Measurements from ENCODE around the gene METTL22. TPM values are rescaled to one million over a fixed set of nuclear protein-coding genes. Genes with fewer than 3 reads are reported as not detected.

The METTL22 gene
- polyA plus RNA-seq, 1 of the 3 experiments (the other 2 are of a cell fraction), result 38.3 TPM

DNA sequence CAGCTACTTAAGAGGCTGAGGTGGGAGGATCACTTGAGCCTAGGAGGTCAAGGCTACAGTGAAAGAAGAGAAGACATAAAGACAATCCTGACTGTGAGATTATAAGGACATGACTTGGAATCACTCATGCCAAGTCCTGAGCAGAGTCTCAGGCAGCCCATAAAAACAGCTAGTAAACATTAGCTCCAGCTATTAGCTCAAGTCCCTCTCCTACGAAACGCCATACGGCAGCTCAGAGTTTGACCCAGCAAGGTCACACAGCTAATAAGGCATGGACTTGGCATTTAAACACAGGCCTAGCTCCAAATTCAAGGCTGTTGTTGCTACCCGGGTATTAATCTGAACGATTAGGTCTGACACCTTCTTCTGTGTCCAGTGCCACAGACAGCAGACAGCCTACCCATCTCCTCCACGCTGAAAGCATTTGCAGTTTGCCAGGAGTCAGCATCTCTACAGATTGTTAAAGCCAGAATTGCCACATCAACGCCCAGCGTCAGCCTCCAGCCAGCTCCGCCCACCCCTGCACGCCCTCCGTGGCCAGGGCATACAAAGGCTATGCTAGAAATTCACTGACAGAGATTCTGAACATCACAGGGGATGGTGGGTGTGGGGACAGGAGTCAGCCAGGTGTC lies 21.2 kb upstream of the METTL22 start:
- no peak overlapping the region for H2AFZ ChIP-seq (ENCODE audit: low read depth)
- H3K4me1 ChIP-seq (ENCODE audit: control insufficient read depth in 1 of 2, insufficient read depth in 2 of 2, low read depth in 1 of 2, low read length in 1 of 2), result no peaks in the 10 kb centered on the region
- H3F3A ChIP-seq (replicated peaks; ENCODE audit: insufficient read depth), result no peaks in the 10 kb centered on the region
- POLR2A ChIA-PET, result no interaction called here
- DNase-seq, result no peak
- H3K79me2 ChIP-seq (ENCODE audit: insufficient read depth), result no peaks in the 10 kb centered on the region
- no peak overlapping the region for H3K9ac ChIP-seq
- H3K9me3 ChIP-seq, result no peaks in the 10 kb centered on the region
- no peaks in the 10 kb centered on the region for H3K36me3 ChIP-seq (replicated peaks in 1 of 2; ENCODE audit: control insufficient read depth in 1 of 2, insufficient read depth in 2 of 2, low read length in 1 of 2)
- H3K27ac ChIP-seq (ENCODE audit: low read depth in 2 of 2, low read length in 1 of 2), result no peak overlapping the region
- no peaks in the 10 kb centered on the region for H3K27me3 ChIP-seq (ENCODE audit: insufficient read depth)
- TF ChIP-seq, protein P1, sequence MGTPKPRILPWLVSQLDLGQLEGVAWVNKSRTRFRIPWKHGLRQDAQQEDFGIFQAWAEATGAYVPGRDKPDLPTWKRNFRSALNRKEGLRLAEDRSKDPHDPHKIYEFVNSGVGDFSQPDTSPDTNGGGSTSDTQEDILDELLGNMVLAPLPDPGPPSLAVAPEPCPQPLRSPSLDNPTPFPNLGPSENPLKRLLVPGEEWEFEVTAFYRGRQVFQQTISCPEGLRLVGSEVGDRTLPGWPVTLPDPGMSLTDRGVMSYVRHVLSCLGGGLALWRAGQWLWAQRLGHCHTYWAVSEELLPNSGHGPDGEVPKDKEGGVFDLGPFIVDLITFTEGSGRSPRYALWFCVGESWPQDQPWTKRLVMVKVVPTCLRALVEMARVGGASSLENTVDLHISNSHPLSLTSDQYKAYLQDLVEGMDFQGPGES (IDR thresholded peaks at IDR 0.05; ENCODE audit: low read depth, low read length), result no peak
- TF ChIP-seq CTCF (IDR thresholded peaks at IDR 0.05) (no peak), CHD2 (IDR thresholded peaks at IDR 0.05; ENCODE audit: low read length, partially characterized antibody) (no peak), JUND (IDR thresholded peaks at IDR 0.05) (no peak), TEAD4 (IDR thresholded peaks at IDR 0.05; ENCODE audit: borderline replicate concordance, insufficient read depth) (no peak), MEF2A (IDR thresholded peaks at IDR 0.05; ENCODE audit: borderline replicate concordance, low read depth) (no peak), POLR2AphosphoS5 (IDR thresholded peaks at IDR 0.05; ENCODE audit: low read depth, low read length) (no peak), TCF12 (IDR thresholded peaks at IDR 0.05) (no peak), FOXJ3 (CRISPR knock-in tag; IDR thresholded peaks at IDR 0.05) (no peak), EP300 (IDR thresholded peaks at IDR 0.05; ENCODE audit: borderline replicate concordance in 1 of 2, low read depth in 1 of 2, low read length in 1 of 2) (no peak), MXI1 (IDR thresholded peaks at IDR 0.05; ENCODE audit: low read depth, low read length) (no peak), USF1 (IDR thresholded peaks at IDR 0.05; ENCODE audit: borderline replicate concordance, low read depth) (no peak), RAD21 (IDR thresholded peaks at IDR 0.05; ENCODE audit: low read length) (no peak), SIN3A (IDR thresholded peaks at IDR 0.05; ENCODE audit: borderline replicate concordance, low read depth, low read length) (no peak), FOXM1 (IDR thresholded peaks at IDR 0.05; ENCODE audit: low read depth) (no peak)
- TF ChIP-seq, protein P2, sequence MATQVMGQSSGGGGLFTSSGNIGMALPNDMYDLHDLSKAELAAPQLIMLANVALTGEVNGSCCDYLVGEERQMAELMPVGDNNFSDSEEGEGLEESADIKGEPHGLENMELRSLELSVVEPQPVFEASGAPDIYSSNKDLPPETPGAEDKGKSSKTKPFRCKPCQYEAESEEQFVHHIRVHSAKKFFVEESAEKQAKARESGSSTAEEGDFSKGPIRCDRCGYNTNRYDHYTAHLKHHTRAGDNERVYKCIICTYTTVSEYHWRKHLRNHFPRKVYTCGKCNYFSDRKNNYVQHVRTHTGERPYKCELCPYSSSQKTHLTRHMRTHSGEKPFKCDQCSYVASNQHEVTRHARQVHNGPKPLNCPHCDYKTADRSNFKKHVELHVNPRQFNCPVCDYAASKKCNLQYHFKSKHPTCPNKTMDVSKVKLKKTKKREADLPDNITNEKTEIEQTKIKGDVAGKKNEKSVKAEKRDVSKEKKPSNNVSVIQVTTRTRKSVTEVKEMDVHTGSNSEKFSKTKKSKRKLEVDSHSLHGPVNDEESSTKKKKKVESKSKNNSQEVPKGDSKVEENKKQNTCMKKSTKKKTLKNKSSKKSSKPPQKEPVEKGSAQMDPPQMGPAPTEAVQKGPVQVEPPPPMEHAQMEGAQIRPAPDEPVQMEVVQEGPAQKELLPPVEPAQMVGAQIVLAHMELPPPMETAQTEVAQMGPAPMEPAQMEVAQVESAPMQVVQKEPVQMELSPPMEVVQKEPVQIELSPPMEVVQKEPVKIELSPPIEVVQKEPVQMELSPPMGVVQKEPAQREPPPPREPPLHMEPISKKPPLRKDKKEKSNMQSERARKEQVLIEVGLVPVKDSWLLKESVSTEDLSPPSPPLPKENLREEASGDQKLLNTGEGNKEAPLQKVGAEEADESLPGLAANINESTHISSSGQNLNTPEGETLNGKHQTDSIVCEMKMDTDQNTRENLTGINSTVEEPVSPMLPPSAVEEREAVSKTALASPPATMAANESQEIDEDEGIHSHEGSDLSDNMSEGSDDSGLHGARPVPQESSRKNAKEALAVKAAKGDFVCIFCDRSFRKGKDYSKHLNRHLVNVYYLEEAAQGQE (IDR thresholded peaks at IDR 0.05; ENCODE audit: low read depth, low read length), result no peak
- TF ChIP-seq, protein P3, sequence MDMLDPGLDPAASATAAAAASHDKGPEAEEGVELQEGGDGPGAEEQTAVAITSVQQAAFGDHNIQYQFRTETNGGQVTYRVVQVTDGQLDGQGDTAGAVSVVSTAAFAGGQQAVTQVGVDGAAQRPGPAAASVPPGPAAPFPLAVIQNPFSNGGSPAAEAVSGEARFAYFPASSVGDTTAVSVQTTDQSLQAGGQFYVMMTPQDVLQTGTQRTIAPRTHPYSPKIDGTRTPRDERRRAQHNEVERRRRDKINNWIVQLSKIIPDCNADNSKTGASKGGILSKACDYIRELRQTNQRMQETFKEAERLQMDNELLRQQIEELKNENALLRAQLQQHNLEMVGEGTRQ (IDR thresholded peaks at IDR 0.05; ENCODE audit: borderline replicate concordance, low read depth, low read length), result no peak
- TF ChIP-seq, protein P4, sequence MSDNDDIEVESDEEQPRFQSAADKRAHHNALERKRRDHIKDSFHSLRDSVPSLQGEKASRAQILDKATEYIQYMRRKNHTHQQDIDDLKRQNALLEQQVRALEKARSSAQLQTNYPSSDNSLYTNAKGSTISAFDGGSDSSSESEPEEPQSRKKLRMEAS (IDR thresholded peaks at IDR 0.05; ENCODE audit: low read depth), result no peak
- H4K20me1 ChIP-seq (ENCODE audit: insufficient read depth), result no peaks in the 10 kb centered on the region
- no peak overlapping the region for H3K4me3 ChIP-seq (ENCODE audit: low read depth in 2 of 2, low read length in 1 of 2)
- CTCF ChIA-PET, result interaction anchor here (0.8 to 1.2 kb wide), 2 partner anchors 16 to 18 kb away, joined by 3 read pairs; no protein-coding TSS in a partner anchor
- 45% methylated on average over 8 of the region's 11 CpGs for WGBS (ENCODE audit: low lambda C conversion rate)
- no peak overlapping the region for H3K4me2 ChIP-seq
- no peaks in the 10 kb centered on the region for H3K9me2 ChIP-seq
